ENCODE data around the gene BET1L.
A peak's percentile ranks its signal among the peaks of the same experiment; 100 is the strongest.

Gene BET1L

GRCh38 chr11:213111-213510 lies 5.9 kb upstream of the BET1L start:
- intact Hi-C loops (cut with DNase I) = no loop called here
- peak in 3 of 42 donors; percentile 0 to 12 (median 10) for DNase-seq

- peak in 4 of 42 donors; percentile 2 to 12 (median 10) for DNase-seq
- intact Hi-C loops (cut with DNase I) = no loop called here
Measured at GRCh38 chr11:212150-213100, 5.2 kb upstream of the BET1L start.

- peak in 3 of 42 donors; percentile 2 to 4 (median 3) for DNase-seq
- intact Hi-C loops (cut with DNase I) = no loop called here
Measured at GRCh38 chr11:211741-212140, 4.5 kb upstream of the BET1L start.

GRCh38 chr11:211295-211694 lies 4.1 kb upstream of the BET1L start:
- intact Hi-C loops (cut with DNase I) = no loop called here
- DNase-seq = peak in 3 of 42 donors; percentile 12 to 29 (median 14)

GRCh38 chr11:210803-211180 lies 3.6 kb upstream of the BET1L start:
- intact Hi-C loops (cut with DNase I) = no loop called here
- peak in 4 of 42 donors; percentile 1 to 27 (median 5) for DNase-seq

GRCh38 chr11:210122-210802 lies 3.1 kb upstream of the BET1L start:
- DNase-seq = peak in 9 of 42 donors; percentile 5 to 29 (median 8)
- intact Hi-C loops (cut with DNase I) = no loop called here

GRCh38 chr11:209275-210121 lies 2.3 kb upstream of the BET1L start:
- intact Hi-C loops (cut with DNase I) = loop anchor here (10.0 kb wide), 1 partner anchor 145 kb away; no protein-coding TSS in a partner anchor
- peak in 11 of 42 donors; percentile 3 to 35 (median 17) for DNase-seq

- peak in 3 of 42 donors; percentile 38 to 53 (median 48) for DNase-seq
- intact Hi-C loops (cut with DNase I) = loop anchor here (10.0 kb wide), 1 partner anchor 146 kb away; no protein-coding TSS in a partner anchor
Measured at GRCh38 chr11:208917-209260, 1.7 kb upstream of the BET1L start.

GRCh38 chr11:208181-208916 lies 1.1 kb upstream of the BET1L start:
- peak; percentile 19 to 90 (median 80) for DNase-seq
- intact Hi-C loops (cut with DNase I) = loop anchor here (10.0 kb wide), 1 partner anchor 146 kb away; no protein-coding TSS in a partner anchor

- intact Hi-C loops (cut with DNase I) = loop anchor here (1.0 to 10.0 kb wide), 2 partner anchors 28 to 147 kb away; partner anchors contain the start of genes PSMD13 and SIRT3
- DNase-seq = peak in 1 of 42 donors; percentile 45
Measured at GRCh38 chr11:207863-208180, 623 bp upstream of the BET1L start.

GRCh38 chr11:206526-207207 lies 532 bp downstream of the BET1L start:
- intact Hi-C loops (cut with DNase I) = loop anchor here (1.0 to 10.0 kb wide), 2 partner anchors 30 to 148 kb away; partner anchors contain the start of genes PSMD13 and SIRT3
- peak in 12 of 42 donors; percentile 7 to 44 (median 26) for DNase-seq

GRCh38 chr11:206002-206384 lies 1.2 kb downstream of the BET1L start:
- peak in 8 of 42 donors; percentile 2 to 37 (median 13) for DNase-seq
- intact Hi-C loops (cut with DNase I) = loop anchor here (10.0 kb wide), 1 partner anchor 149 kb away; no protein-coding TSS in a partner anchor

GRCh38 chr11:205221-206001 lies 1.8 kb downstream of the BET1L start:
- peak in 9 of 42 donors; percentile 4 to 33 (median 24) for DNase-seq
- intact Hi-C loops (cut with DNase I) = loop anchor here (10.0 kb wide), 1 partner anchor 149 kb away; no protein-coding TSS in a partner anchor

GRCh38 chr11:204587-205109 lies 2.6 kb downstream of the BET1L start:
- peak in 10 of 42 donors; percentile 0 to 33 (median 12) for DNase-seq
- intact Hi-C loops (cut with DNase I) = loop anchor here (10.0 kb wide), 1 partner anchor 150 kb away; no protein-coding TSS in a partner anchor

- peak in 9 of 42 donors; percentile 0 to 25 (median 10) for DNase-seq
- intact Hi-C loops (cut with DNase I) = loop anchor here (10.0 kb wide), 1 partner anchor 151 kb away; no protein-coding TSS in a partner anchor
Measured at GRCh38 chr11:203945-204586, 3.1 kb downstream of the BET1L start.

Measured in head of caudate nucleus (tissue), 42 donors.